ENCODE results near the gene SMLR1. TPM values are rescaled to one million over a fixed set of nuclear protein-coding genes. Genes with fewer than 3 reads are reported as not detected.

The SMLR1 gene
- total RNA-seq, 1 experiment from 2014 or later = not detected

DNA sequence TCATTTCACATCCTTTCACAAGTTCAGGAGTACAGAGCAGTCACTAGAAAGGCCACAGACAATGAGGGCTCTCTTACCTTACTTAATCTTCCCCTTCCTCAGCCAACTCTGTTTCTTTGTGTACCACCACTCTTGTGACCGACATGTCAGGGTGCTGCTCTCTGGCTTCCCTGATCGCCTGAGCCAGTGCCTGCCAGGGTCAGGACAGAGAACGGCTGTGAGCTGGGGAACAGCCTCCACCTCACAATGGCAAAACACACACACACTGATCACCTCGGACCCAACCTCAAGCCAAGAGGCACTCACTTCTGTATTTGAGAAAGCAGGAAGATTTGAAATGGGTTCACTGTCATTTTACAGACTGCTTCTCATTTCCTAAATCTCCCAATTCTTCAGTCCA lies 30.8 kb downstream of the SMLR1 start:
- Histone ChIP-seq H3K9me3 (ENCODE audit: low read depth, low read length, poor library complexity, severe bottlenecking) (peaks cover 2% of the 10 kb centered on the region), H3K27ac (ENCODE audit: low read depth, low read length, poor library complexity, severe bottlenecking) (no peak overlapping the region), H3K4me3 (ENCODE audit: low read depth, low read length, poor library complexity, severe bottlenecking) (no peak overlapping the region), H3K36me3 (ENCODE audit: insufficient read depth, low read length, poor library complexity, severe bottlenecking) (peaks cover 16% of the 10 kb centered on the region), H3K27me3 (replicated peaks; ENCODE audit: insufficient read depth, low read depth, low read length, poor library complexity) (no peaks in the 10 kb centered on the region), H3K4me1 (ENCODE audit: insufficient read depth, low read length, poor library complexity, severe bottlenecking) (no peaks in the 10 kb centered on the region)
- no TSS peak for BruUV-seq (replicated peaks)
- ChIA-PET CTCF (no interaction called here), POLR2A (ENCODE audit: low non-redundant PET) (no interaction called here)
- intact Hi-C loops (cut with micrococcal nuclease; ENCODE audit: unreplicated experiment) = no loop called here
- TF ChIP-seq EZH2 (IDR thresholded peaks at IDR 0.05; ENCODE audit: borderline replicate concordance, low read depth, low read length, poor library complexity, severe bottlenecking) (no peak), CTCF (conservative IDR thresholded peaks at IDR 0.05; ENCODE audit: low read depth, low read length) (no peak)
- no peak for DNase-seq (ENCODE audit: low spot score)

- BruUV-seq (replicated peaks) = no TSS peak
Measured at GRCh38 chr6:130858498-130859160, 31.4 kb downstream of the SMLR1 start.

GRCh38 chr6:130859161-130859867 lies 32.1 kb downstream of the SMLR1 start:
- TF ChIP-seq EZH2 (IDR thresholded peaks at IDR 0.05; ENCODE audit: borderline replicate concordance, low read depth, low read length, poor library complexity, severe bottlenecking) (no peak), CTCF (conservative IDR thresholded peaks at IDR 0.05; ENCODE audit: low read depth, low read length) (no peak)
- POLR2A ChIA-PET (ENCODE audit: low non-redundant PET) = no interaction called here
- no peaks in the 10 kb centered on the region for H3K27me3 ChIP-seq (replicated peaks; ENCODE audit: insufficient read depth, low read depth, low read length, poor library complexity)
- peaks cover 20% of the 10 kb centered on the region for H3K36me3 ChIP-seq (ENCODE audit: insufficient read depth, low read length, poor library complexity, severe bottlenecking)
- CTCF ChIA-PET = interaction anchor here (0.6 to 0.7 kb wide), 2 partner anchors 13 to 545 kb away, joined by 4 read pairs; no protein-coding TSS in a partner anchor
- no TSS peak for BruUV-seq (replicated peaks)
- no peak overlapping the region for H3K4me3 ChIP-seq (ENCODE audit: low read depth, low read length, poor library complexity, severe bottlenecking)
- no peak for DNase-seq (ENCODE audit: low spot score)
- H3K27ac ChIP-seq (ENCODE audit: low read depth, low read length, poor library complexity, severe bottlenecking) = no peak overlapping the region
- no peaks in the 10 kb centered on the region for H3K4me1 ChIP-seq (ENCODE audit: insufficient read depth, low read length, poor library complexity, severe bottlenecking)
- intact Hi-C loops (cut with micrococcal nuclease; ENCODE audit: unreplicated experiment) = no loop called here
- peaks cover 2% of the 10 kb centered on the region for H3K9me3 ChIP-seq (ENCODE audit: low read depth, low read length, poor library complexity, severe bottlenecking)

More at GRCh38 chr6:130858498-130859160, 31.4 kb downstream of the SMLR1 start:
- no peak for DNase-seq (ENCODE audit: low spot score)
- intact Hi-C loops (cut with micrococcal nuclease; ENCODE audit: unreplicated experiment) = no loop called here
- Histone ChIP-seq H3K36me3 (ENCODE audit: insufficient read depth, low read length, poor library complexity, severe bottlenecking) (peaks cover 16% of the 10 kb centered on the region), H3K27me3 (replicated peaks; ENCODE audit: insufficient read depth, low read depth, low read length, poor library complexity) (no peaks in the 10 kb centered on the region), H3K27ac (ENCODE audit: low read depth, low read length, poor library complexity, severe bottlenecking) (no peak overlapping the region), H3K4me3 (ENCODE audit: low read depth, low read length, poor library complexity, severe bottlenecking) (no peak overlapping the region), H3K9me3 (ENCODE audit: low read depth, low read length, poor library complexity, severe bottlenecking) (peaks cover 2% of the 10 kb centered on the region), H3K4me1 (ENCODE audit: insufficient read depth, low read length, poor library complexity, severe bottlenecking) (no peaks in the 10 kb centered on the region)
- POLR2A ChIA-PET (ENCODE audit: low non-redundant PET) = no interaction called here
- CTCF ChIA-PET = no interaction called here
- no peak for TF ChIP-seq CTCF (conservative IDR thresholded peaks at IDR 0.05; ENCODE audit: low read depth, low read length)
- TF ChIP-seq EZH2 (IDR thresholded peaks at IDR 0.05; ENCODE audit: borderline replicate concordance, low read depth, low read length, poor library complexity, severe bottlenecking) = no peak
